Activated naive CD4-positive, alpha-beta T cell treated with anti-CD3 and anti-CD28 coated beads, Interleukin-2, amount 50 U/mL, for 24 hours (primary cell): ENCODE results near the gene ZKSCAN4.
A peak's percentile ranks its signal among the peaks of the same experiment; 100 is the strongest.

Source experiments
- H3K27ac Mint-ChIP-seq: one replicate; pipeline ENCODE4 v1.8.0; 2021; ENCODE audit warnings: mild to moderate bottlenecking, mixed read lengths
- H3K27me3 Mint-ChIP-seq: one replicate; pipeline ENCODE4 v1.8.0; 2021; ENCODE audit warnings: mixed read lengths
- H3K36me3 Mint-ChIP-seq: one replicate; pipeline ENCODE4 v1.8.0; 2021; ENCODE audit warnings: mixed read lengths
- H3K4me1 Mint-ChIP-seq: one replicate; pipeline ENCODE4 v1.8.0; 2021; ENCODE audit warnings: mixed read lengths
- H3K4me3 Mint-ChIP-seq: one replicate; pipeline ENCODE4 v1.8.0; 2021; ENCODE audit warnings: mild to moderate bottlenecking, mixed read lengths
- H3K9me3 Mint-ChIP-seq: one replicate; pipeline ENCODE4 v1.8.0; 2021; ENCODE audit warnings: mixed read lengths

Gene ZKSCAN4

GRCh38 chr6:28224131-28225055 lies 27.7 kb downstream of the ZKSCAN4 start:
- Mint-ChIP-seq H3K27me3 (peaks cover 50% of the 10 kb centered on the region), H3K27ac (peak overlapping the region; percentile 80), H3K36me3 (peaks cover 2% of the 10 kb centered on the region), H3K4me3 (peak overlapping the region; percentile 87), H3K9me3 (no peaks in the 10 kb centered on the region), H3K4me1 (peaks cover 7% of the 10 kb centered on the region)

GRCh38 chr6:28220257-28221133 lies 31.6 kb downstream of the ZKSCAN4 start:
- no peaks in the 10 kb centered on the region for H3K9me3 Mint-ChIP-seq
- peaks cover 7% of the 10 kb centered on the region for H3K4me1 Mint-ChIP-seq
- H3K27ac Mint-ChIP-seq = no peak overlapping the region
- H3K4me3 Mint-ChIP-seq = no peak overlapping the region
- peaks cover 2% of the 10 kb centered on the region for H3K36me3 Mint-ChIP-seq
- H3K27me3 Mint-ChIP-seq = peaks cover 76% of the 10 kb centered on the region

GRCh38 chr6:28218312-28219248 lies 33.5 kb downstream of the ZKSCAN4 start:
- Mint-ChIP-seq H3K27me3 (peaks cover 79% of the 10 kb centered on the region), H3K27ac (no peak overlapping the region), H3K9me3 (peaks cover under 1% of the 10 kb centered on the region), H3K36me3 (no peaks in the 10 kb centered on the region), H3K4me1 (no peaks in the 10 kb centered on the region), H3K4me3 (peak overlapping the region; percentile 79)

DNA sequence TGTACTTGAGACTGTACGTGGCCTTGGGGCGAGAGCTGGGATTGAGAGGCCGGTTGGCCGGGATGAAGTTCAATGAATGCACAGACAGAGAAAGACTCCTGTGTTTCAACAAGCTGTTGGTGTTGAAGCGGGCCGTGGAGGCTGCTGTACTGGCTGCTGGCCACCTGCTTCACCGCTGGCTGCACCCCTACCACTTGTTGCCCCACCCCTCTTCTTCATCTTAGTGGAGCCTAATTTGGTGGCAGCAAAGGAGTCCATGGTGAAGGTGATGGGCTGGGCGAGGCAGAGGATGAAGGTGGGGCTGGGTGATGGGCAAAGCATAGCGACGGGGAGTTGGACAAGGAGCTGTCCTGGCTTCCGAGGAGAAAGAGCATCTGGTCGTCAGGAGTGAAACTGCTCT lies 34.2 kb downstream of the ZKSCAN4 start:
- H3K27ac Mint-ChIP-seq = no peak overlapping the region
- peaks cover 3% of the 10 kb centered on the region for H3K4me1 Mint-ChIP-seq
- H3K36me3 Mint-ChIP-seq = no peaks in the 10 kb centered on the region
- peaks cover 8% of the 10 kb centered on the region for H3K9me3 Mint-ChIP-seq
- H3K27me3 Mint-ChIP-seq = peaks cover 79% of the 10 kb centered on the region
- peak overlapping the region; percentile 47 for H3K4me3 Mint-ChIP-seq

DNA sequence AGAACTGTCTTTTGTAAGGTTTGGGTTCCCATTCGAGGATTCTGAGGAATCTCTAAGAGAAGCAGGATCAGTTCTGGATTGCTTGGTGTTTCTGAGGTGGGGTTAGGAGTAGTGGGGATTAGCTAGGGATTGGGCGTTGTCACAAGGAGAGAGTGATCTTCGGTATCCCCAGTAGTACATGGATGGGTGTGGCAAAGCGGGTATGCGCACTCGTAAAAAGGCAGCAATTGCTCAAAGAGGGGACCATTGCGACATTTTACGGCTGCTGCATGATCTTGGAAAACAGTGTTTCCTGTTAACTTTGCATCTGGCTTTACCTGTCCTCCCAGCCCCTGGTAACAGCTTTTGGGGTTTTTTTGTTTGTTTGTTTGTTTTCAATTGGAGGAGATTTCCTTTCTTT lies 36.6 kb downstream of the ZKSCAN4 start:
- peaks cover 15% of the 10 kb centered on the region for H3K9me3 Mint-ChIP-seq
- H3K27ac Mint-ChIP-seq = no peak overlapping the region
- peaks cover 15% of the 10 kb centered on the region for H3K4me1 Mint-ChIP-seq
- H3K27me3 Mint-ChIP-seq = peaks cover 80% of the 10 kb centered on the region
- peaks cover 2% of the 10 kb centered on the region for H3K36me3 Mint-ChIP-seq
- no peak overlapping the region for H3K4me3 Mint-ChIP-seq

GRCh38 chr6:28213213-28213523 lies 38.9 kb downstream of the ZKSCAN4 start:
- Mint-ChIP-seq H3K4me3 (no peak overlapping the region), H3K4me1 (peaks cover 19% of the 10 kb centered on the region), H3K27me3 (peaks cover 78% of the 10 kb centered on the region), H3K27ac (peak overlapping the region; percentile 68), H3K9me3 (peaks cover 15% of the 10 kb centered on the region), H3K36me3 (peaks cover 2% of the 10 kb centered on the region)

DNA sequence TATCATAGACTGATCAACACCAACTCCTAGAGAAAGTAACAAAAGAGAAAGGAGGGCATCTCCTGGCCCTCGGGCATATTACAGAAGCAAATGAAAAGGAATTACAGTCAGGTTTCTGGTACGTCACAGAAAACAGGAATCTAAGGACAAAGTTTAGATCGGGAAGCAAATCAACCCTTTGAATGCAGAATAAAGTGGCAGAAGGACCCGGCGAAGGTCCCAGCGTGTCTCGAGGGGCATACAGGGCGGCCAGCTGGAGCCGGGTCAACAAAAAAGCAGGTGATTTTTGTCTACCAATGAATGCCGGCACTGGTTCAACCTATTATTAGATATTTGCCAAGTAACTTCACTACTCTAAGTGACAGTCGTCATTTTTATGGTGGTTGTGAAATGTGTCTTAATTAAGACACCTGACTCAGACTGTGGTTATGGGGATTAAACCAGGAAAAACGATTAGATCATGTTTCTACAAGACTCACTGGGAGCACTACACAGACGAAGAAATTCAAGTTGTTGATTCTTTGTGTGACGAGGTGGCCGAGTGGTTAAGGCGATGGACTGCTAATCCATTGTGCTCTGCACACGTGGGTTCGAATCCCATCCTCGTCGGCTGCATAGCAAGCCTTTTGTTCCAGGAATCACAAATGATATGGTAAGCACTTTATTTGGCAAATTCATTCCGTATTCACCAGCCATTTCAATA lies 39.4 kb downstream of the ZKSCAN4 start:
- peaks cover 78% of the 10 kb centered on the region for H3K27me3 Mint-ChIP-seq
- peaks cover 24% of the 10 kb centered on the region for H3K4me1 Mint-ChIP-seq
- H3K36me3 Mint-ChIP-seq = peaks cover 2% of the 10 kb centered on the region
- H3K4me3 Mint-ChIP-seq = peak overlapping the region; percentile 68
- H3K9me3 Mint-ChIP-seq = peaks cover 15% of the 10 kb centered on the region
- peak overlapping the region; percentile 63 for H3K27ac Mint-ChIP-seq

DNA sequence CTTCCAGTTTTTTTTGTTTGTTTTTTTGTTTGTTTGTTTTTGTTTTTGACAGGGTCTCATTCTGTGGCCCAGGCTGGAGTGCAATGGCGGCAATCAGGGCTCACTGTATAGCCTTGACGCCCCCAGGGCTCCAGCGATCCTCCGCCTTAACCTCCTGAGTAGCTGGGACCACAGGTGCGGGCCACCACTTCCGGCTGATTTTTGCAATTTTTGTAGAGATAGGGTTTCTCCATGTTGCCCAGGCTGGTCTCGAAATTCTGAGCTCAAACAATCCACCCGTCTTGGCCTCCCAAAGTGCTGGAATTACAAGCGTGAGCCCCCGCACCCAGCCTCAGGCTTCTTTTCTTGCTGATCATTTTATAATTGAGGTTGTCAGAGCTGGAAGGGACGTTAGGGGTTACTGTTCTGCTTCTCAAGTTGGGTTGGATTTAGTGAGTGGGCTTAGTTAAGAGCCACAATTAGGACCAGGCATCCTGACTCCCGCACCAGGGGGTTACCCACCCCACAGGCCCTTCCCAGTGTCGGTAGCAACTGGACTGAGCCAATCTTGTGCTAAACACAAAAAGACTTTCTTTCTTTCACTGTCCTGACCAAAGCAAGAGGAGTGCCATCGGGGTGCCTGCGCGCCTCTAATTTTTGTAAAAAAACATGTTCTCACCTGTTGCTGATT lies 40.1 kb downstream of the ZKSCAN4 start:
- Mint-ChIP-seq H3K9me3 (peaks cover 15% of the 10 kb centered on the region), H3K27ac (no peak overlapping the region), H3K27me3 (peaks cover 78% of the 10 kb centered on the region), H3K4me3 (peak overlapping the region; percentile 68), H3K36me3 (peaks cover 2% of the 10 kb centered on the region), H3K4me1 (peaks cover 29% of the 10 kb centered on the region)

- Mint-ChIP-seq H3K4me3 (no peak overlapping the region), H3K9me3 (peaks cover 18% of the 10 kb centered on the region), H3K4me1 (peaks cover 29% of the 10 kb centered on the region), H3K27me3 (peaks cover 74% of the 10 kb centered on the region), H3K36me3 (peaks cover 4% of the 10 kb centered on the region), H3K27ac (no peak overlapping the region)
Measured at GRCh38 chr6:28209753-28210535, 42.1 kb downstream of the ZKSCAN4 start.

GRCh38 chr6:28208111-28208659 lies 43.9 kb downstream of the ZKSCAN4 start:
- peaks cover 28% of the 10 kb centered on the region for H3K4me1 Mint-ChIP-seq
- peaks cover 17% of the 10 kb centered on the region for H3K9me3 Mint-ChIP-seq
- H3K27ac Mint-ChIP-seq = no peak overlapping the region
- peak overlapping the region; percentile 23 for H3K4me3 Mint-ChIP-seq
- H3K27me3 Mint-ChIP-seq = peaks cover 67% of the 10 kb centered on the region
- H3K36me3 Mint-ChIP-seq = peaks cover 8% of the 10 kb centered on the region

GRCh38 chr6:28207510-28208110 lies 44.5 kb downstream of the ZKSCAN4 start:
- no peak overlapping the region for H3K27ac Mint-ChIP-seq

GRCh38 chr6:28206928-28207509 lies 45.0 kb downstream of the ZKSCAN4 start:
- Mint-ChIP-seq H3K27ac (no peak overlapping the region), H3K36me3 (peaks cover 6% of the 10 kb centered on the region), H3K4me1 (peaks cover 24% of the 10 kb centered on the region), H3K4me3 (no peak overlapping the region), H3K9me3 (peaks cover 7% of the 10 kb centered on the region), H3K27me3 (peaks cover 61% of the 10 kb centered on the region)

More at GRCh38 chr6:28207510-28208110, 44.5 kb downstream of the ZKSCAN4 start:
- Mint-ChIP-seq H3K4me3 (peak overlapping the region; percentile 76), H3K4me1 (peaks cover 24% of the 10 kb centered on the region), H3K27me3 (peaks cover 62% of the 10 kb centered on the region), H3K9me3 (peaks cover 11% of the 10 kb centered on the region), H3K36me3 (peaks cover 8% of the 10 kb centered on the region)

DNA sequence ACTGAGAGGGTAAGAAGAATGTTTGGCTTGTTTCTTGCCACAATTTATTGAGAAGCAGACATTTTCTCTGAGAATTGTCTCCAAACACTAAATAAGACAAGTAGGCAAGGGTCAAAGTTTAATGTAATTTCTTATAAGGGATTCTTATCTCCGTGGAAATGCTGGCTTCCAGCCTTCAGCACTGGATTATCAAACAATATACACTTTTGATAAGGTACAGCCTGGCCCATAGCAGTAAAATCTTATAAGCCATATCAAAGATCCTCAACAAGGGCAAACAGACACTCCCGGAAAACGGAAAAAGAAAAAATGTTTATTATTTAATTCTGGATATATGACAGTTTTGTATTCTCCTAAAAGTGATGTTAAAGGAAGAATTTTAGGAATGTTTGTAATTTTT lies 45.5 kb downstream of the ZKSCAN4 start:
- Mint-ChIP-seq H3K4me3 (no peak overlapping the region), H3K27me3 (peaks cover 57% of the 10 kb centered on the region)

More for the DNA sequence above, 45.5 kb downstream of the ZKSCAN4 start:
- Mint-ChIP-seq H3K27ac (no peak overlapping the region), H3K4me1 (peaks cover 22% of the 10 kb centered on the region), H3K9me3 (peaks cover 7% of the 10 kb centered on the region), H3K36me3 (peaks cover 6% of the 10 kb centered on the region)
